GM12874 (cell line): ENCODE results near the gene PPP1R3A.

Experiments used
- TF ChIP-seq, protein P1 (sequence below): IDR thresholded peaks from 2 replicates; pipeline ENCODE4 v1.5.1; 2011; ENCODE audit warnings: low read depth, mild to moderate bottlenecking, control low read depth, low read length, moderate library complexity; ENCODE audit not compliant: insufficient read depth

Gene PPP1R3A

DNA sequence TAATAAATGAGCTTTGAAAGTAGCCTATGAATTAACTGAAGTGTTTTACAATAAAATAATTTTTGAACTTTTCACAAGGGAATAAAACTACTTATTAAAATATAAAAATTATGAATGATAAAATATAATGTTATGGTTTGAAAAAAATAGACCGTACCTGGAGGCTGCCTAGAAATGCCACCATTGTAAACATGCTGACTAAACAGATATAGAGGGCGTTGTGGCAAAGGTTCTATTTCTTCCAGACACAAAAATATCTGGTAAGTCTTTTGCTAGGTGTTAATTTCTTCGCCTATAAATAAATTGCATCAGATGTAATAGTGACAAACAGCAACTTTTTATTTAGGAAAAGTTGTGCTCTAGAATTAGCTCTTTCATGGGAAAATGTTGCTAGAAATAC, 11.2 kb downstream of the PPP1R3A start:
- TF ChIP-seq, protein P1, sequence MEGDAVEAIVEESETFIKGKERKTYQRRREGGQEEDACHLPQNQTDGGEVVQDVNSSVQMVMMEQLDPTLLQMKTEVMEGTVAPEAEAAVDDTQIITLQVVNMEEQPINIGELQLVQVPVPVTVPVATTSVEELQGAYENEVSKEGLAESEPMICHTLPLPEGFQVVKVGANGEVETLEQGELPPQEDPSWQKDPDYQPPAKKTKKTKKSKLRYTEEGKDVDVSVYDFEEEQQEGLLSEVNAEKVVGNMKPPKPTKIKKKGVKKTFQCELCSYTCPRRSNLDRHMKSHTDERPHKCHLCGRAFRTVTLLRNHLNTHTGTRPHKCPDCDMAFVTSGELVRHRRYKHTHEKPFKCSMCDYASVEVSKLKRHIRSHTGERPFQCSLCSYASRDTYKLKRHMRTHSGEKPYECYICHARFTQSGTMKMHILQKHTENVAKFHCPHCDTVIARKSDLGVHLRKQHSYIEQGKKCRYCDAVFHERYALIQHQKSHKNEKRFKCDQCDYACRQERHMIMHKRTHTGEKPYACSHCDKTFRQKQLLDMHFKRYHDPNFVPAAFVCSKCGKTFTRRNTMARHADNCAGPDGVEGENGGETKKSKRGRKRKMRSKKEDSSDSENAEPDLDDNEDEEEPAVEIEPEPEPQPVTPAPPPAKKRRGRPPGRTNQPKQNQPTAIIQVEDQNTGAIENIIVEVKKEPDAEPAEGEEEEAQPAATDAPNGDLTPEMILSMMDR, result no peak

DNA sequence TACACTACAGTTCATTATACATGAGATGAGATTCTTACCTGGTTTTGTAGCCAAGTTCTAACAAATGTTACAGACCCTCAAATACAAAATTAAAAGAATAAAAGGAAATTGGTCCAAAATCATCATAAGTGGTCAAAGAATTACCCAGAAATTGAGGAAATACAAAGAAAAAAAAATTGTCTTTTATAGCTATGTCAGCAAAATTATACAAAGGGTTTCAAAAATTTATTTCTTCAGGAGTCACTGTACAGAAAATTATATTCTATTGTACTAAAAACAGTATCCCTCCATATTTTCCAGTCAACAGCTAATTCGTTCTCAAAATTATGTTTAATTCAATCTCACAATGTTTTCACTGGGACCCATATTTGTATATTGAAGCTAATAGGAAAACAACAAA, 14.3 kb downstream of the PPP1R3A start:
- TF ChIP-seq, protein P1, result no peak

DNA sequence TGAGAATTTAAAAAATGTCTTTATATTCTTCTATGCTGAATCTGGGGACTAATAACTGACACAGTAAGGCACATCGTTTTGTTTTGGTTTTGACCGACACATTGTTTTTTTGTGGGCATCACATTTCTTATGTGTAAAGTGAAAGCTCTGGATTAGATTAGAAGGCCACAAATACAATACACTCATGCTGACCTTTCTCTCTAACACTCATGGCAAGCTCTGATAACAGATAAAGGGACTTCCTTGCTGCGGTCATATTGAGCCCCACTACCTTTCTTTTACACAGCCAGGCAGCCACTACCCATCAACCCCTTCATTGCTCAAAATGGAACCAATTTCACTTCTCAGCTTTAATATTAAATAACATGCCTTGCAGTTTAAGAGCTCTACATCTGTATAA, 26.0 kb downstream of the PPP1R3A start:
- TF ChIP-seq, protein P1, result no peak

DNA sequence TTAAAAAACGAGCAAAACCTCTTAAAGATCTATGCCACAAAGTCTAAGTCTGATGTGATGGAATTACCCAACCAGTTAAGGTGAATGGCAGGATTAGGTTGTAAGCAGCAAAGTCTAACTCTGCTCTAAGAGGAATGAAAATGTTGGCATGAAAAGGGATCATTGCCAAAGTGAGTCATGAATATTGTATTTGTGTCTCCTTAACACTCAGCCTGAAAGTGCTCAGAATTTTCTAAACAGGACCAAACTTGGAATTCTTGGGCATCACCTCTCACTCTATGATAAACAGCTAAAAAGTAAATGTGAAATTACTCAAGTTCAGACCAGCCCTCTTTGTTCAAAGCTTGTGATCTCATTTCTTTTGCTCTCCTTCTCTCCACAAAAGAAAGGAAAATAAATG, 27.0 kb downstream of the PPP1R3A start:
- TF ChIP-seq, protein P1, result no peak

DNA sequence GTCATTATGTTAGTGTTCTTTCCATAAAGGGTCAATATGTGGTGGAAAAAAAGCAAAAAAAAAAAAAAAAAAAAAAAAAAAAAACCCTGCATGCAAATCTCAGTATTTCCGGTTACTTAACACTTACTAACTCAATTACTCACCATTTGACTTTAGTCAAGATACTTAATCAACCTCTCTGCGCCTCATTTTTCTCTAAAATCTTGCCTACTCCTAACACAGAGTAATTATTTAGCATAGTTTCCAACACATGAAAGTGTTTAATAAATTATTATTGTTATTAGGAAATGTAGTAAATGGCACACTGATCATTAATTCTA, 27.8 kb downstream of the PPP1R3A start:
- TF ChIP-seq, protein P1, result no peak

DNA sequence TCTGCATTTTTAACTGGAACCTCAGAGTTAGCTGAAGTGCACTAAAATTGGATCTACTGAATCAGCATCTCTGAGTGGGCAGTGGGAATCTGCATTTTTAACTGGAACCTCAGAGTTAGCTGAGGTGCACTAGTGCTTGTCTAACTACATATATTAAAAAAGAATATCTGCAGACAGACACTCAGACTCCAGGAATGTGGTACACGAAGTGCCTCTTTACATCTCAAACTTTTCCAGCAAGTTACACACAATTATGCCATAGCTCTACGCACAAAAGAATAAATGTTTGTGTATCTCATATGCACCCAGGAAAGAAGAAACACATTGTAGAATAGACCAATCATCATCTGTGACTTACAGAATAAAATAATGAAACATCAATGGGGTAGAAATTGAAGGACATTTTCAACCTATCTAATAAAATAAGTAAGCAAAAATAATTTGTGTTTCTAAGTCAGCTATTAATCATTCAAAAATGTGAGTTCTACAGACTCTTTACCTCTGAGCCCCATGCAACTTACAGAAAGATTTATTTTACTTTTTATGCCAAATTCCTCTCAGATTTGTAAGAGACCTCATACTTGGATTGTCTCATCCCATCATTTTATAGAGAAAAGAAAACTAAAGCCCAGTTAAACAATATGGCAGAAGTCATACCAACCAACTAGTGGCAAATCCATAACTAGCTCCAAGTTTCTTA, 28.3 kb downstream of the PPP1R3A start:
- TF ChIP-seq, protein P1, result no peak

DNA sequence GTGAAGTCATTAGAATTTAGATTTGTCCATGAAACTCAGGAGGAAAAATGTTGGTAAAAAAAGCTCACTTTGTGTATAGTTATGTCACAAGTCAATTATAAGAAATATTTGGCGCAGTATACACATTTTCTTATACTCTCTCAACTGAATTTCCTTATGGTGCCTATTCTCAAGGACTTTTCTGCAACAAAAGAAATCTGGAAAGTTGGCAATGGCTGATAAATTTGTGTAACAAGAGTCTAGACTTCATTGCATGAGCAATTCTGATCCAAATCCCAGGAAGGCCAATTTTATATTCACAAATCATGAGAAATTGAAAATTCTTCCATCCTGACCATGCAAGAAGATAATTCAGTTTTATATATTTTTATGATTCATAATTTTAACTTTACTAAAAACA, 35.7 kb downstream of the PPP1R3A start:
- TF ChIP-seq, protein P1, result no peak
